T-cell (primary cell): ENCODE measurements around the gene USP11. TPM values are rescaled to one million over a fixed set of nuclear protein-coding genes. Genes with fewer than 3 reads are reported as not detected.

Experiments
- ATAC-seq, 4 experiments: fragments of 200-7000 bp in 3 of 4; fragments of 150-1000 bp in 1 of 4; cut with Tn5 transposase; replicated peaks in 1 of 4; 1 replicate in 3 of 4; 2 replicates in 1 of 4; pipeline ENCODE4 v1.10.0; 2021; ENCODE audit warnings: moderate library complexity in 3 of 4, mild to moderate bottlenecking in 2 of 4, moderate number of reproducible peaks in 1 of 4
- CTCF ChIA-PET, 2 donors: fragments of 300-600 bp; sonication (Branson Sonifier 250); formaldehyde crosslinking; loops; one replicate each; lab custom pipeline; 2022; ENCODE audit warnings: antibody characterized with exemption in 2 of 2; lab: Charles Lee
- POLR2A ChIA-PET, 2 donors: fragments of 300-600 bp; sonication (Branson Sonifier 250); formaldehyde crosslinking; loops; one replicate each; lab custom pipeline; 2022; ENCODE audit warnings: antibody characterized with exemption in 2 of 2; lab: Charles Lee
- DNase-seq, 35 experiments: peaks; one replicate each; pipeline versions ENCODE4 v3.0.0 to v3.0.0-alpha.2; 2013 to 2023
- H3K27ac ChIP-seq: one replicate; pipeline ENCODE4 v1.5.1; 2013; ENCODE audit warnings: low read length
- H3K27me3 ChIP-seq, 2 experiments: replicated peaks in 1 of 2; 1 replicate in 1 of 2; 2 replicates in 1 of 2; pipeline versions ENCODE4 v1.6.1 to v1.7.0; 2013; ENCODE audit warnings: low read length in 1 of 2, mixed read lengths in 1 of 2; ENCODE audit not compliant: control insufficient read depth in 2 of 2, insufficient read depth in 2 of 2; ENCODE audit errors: extremely low read depth in 1 of 2
- H3K36me3 ChIP-seq, 2 donors: 1 replicate in 1 of 2; 2 replicates in 1 of 2; pipeline versions ENCODE4 v1.6.1 to v1.7.0; 2013; ENCODE audit warnings: low read length in 1 of 2; ENCODE audit not compliant: control insufficient read depth in 2 of 2, insufficient read depth in 1 of 2; ENCODE audit errors: extremely low read depth in 1 of 2
- H3K4me1 ChIP-seq, 2 experiments: 1 replicate in 1 of 2; 2 replicates in 1 of 2; pipeline versions ENCODE4 v1.6.1 to v1.7.0; 2013; ENCODE audit warnings: low read length in 2 of 2, mixed read lengths in 1 of 2; ENCODE audit not compliant: insufficient read depth in 2 of 2, control insufficient read depth in 1 of 2; ENCODE audit errors: extremely low read depth in 1 of 2
- H3K4me3 ChIP-seq, 2 donors: 1 replicate in 1 of 2; 2 replicates in 1 of 2; pipeline versions ENCODE4 v1.5.1 to v1.7.0; 2013; ENCODE audit warnings: mild to moderate bottlenecking in 2 of 2, low read length in 1 of 2, moderate library complexity in 1 of 2; ENCODE audit not compliant: control insufficient read depth in 1 of 2; ENCODE audit errors: extremely low read depth in 1 of 2
- H3K9me3 ChIP-seq: 2 replicates; pipeline ENCODE4 v1.7.0; 2013
- H3K27ac Mint-ChIP-seq, 2 donors: one replicate each; pipeline ENCODE4 v1.8.0; 2020 to 2021; ENCODE audit warnings: mild to moderate bottlenecking in 2 of 2, mixed read lengths in 2 of 2
- H3K27me3 Mint-ChIP-seq, 2 donors: one replicate each; pipeline ENCODE4 v1.8.0; 2021 to 2022; ENCODE audit warnings: mixed read lengths in 2 of 2
- H3K36me3 Mint-ChIP-seq: one replicate; pipeline ENCODE4 v1.8.0; 2021; ENCODE audit warnings: mixed read lengths
- H3K4me1 Mint-ChIP-seq, 3 donors: one replicate each; pipeline ENCODE4 v1.8.0; 2020 to 2022; ENCODE audit warnings: mixed read lengths in 3 of 3, mild to moderate bottlenecking in 1 of 3
- H3K4me3 Mint-ChIP-seq, 3 donors: one replicate each; pipeline ENCODE4 v1.8.0; 2020 to 2022; ENCODE audit warnings: mild to moderate bottlenecking in 3 of 3, mixed read lengths in 3 of 3, moderate library complexity in 3 of 3
- H3K9me3 Mint-ChIP-seq, 3 donors: one replicate each; pipeline ENCODE4 v1.8.0; 2020 to 2022; ENCODE audit warnings: mixed read lengths in 3 of 3
- WGBS: methylation state at CpG from one replicate; pipeline ENCODE4 v1.1.5; 2013; ENCODE audit warnings: missing lambda C conversion rate; ENCODE audit not compliant: insufficient coverage; 5-methylcytosine and 5-hydroxymethylcytosine counted together
- total RNA-seq, 35 experiments: library from RNA in 6 of 35; stranded (reverse) in 6 of 35; fragments of 120-200 nt in 1 of 35; gene quantifications; one replicate each; pipeline versions ENCODE4 v1.2.1 to v1.2.4 and lab custom pipeline; 2013 to 2026

USP11 gene
- total RNA-seq, 5 donors from 2014 or later (not counting 1 experiment from before 2014, with no cell fraction given) = 72.3 to 122 (median 85.5) TPM

DNA sequence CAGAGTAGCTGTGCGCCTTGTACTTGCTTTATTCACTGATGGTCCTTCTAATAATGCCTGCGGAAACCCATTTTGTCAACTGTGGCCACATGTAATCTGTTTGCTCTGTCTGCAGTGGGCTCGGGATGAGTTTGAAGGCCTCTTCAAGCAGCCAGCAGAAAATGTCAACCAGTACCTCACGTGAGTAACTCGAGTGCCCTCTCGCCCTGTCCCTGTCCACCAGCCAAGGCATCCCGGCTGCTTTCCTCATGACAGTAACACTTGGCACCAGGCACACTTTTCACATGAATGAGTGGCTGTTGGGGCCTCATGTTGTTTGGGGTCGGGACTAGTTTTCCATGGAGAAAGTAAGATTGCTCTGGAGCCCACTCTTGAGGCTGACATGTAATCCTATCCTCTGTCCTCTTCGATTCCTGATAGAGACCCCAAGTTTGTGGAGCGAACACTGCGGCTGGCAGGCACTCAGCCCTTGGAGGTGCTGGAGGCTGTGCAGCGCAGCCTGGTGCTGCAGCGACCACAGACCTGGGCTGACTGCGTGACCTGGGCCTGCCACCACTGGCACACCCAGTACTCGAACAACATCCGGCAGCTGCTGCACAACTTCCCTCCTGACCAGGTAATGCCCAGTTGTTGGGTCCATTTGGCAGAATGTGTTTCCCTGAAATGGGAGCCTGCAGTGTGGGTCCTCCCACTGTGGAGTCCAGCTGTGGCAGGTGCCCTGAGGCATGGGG is 23.1 kb upstream of the USP11 start:
- H3K36me3 Mint-ChIP-seq = peaks cover 38% of the 10 kb centered on the region
- 100% methylated on average over 9 of the region's 16 CpGs for WGBS

DNA sequence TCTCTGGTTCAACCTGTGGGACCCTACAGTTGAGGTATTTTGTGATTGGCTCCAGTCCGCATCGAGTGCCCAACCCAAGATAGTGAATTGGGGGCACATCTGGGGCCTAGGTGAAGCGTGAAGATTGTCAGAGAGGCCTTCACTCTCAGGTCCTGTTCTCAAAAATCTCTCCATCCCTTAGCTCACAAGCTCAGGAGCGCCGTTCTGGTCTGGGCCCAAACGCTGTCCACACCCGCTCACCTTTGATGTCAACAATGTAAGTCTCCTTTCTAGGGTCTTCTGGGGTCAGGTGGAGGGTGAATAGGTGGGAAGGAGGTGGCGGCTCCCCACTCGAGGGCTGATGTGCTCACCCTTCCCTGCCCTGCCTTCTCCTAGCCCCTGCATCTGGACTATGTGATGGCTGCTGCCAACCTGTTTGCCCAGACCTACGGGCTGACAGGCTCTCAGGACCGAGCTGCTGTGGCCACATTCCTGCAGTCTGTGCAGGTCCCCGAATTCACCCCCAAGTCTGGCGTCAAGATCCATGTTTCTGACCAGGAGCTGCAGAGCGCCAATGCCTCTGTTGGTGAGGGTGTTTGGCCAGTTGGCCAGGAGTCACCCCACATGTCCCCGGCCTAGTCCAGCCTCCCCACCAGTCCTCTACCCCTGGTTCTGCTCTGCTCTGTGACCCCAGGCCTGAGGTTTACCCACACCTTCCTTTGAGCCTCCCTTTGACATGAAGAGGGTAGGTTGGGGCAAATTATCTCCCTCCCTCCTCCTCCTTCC is 22.0 kb upstream of the USP11 start:
- Histone ChIP-seq H3K36me3 (peaks cover 31 to 78% of the 10 kb centered on the region in 2 donors), H3K9me3 (no peaks in the 10 kb centered on the region), H3K27ac (no peak overlapping the region), H3K27me3 (no peaks in the 10 kb centered on the region), H3K4me3 (no peak overlapping the region), H3K4me1 (no peaks in the 10 kb centered on the region)
- ATAC-seq (no peak), DNase-seq (no peak)
- no peak overlapping the region for H3K4me3 Mint-ChIP-seq
- H3K36me3 Mint-ChIP-seq = peaks cover 36% of the 10 kb centered on the region
- ChIA-PET CTCF (no interaction called here), POLR2A (no interaction called here)
- H3K27ac Mint-ChIP-seq = no peak overlapping the region
- no peaks in the 10 kb centered on the region for H3K9me3 Mint-ChIP-seq
- no CpG with 5 or more reads among the region's 15 CpGs for WGBS
- H3K27me3 Mint-ChIP-seq = no peaks in the 10 kb centered on the region
- peaks cover 0 to 2% (median 0%) of the 10 kb centered on the region in 3 donors for H3K4me1 Mint-ChIP-seq

More for the DNA sequence above, 23.1 kb upstream of the USP11 start:
- H3K27me3 ChIP-seq = no peaks in the 10 kb centered on the region
- CTCF ChIA-PET = no interaction called here
- no peak overlapping the region for H3K27ac ChIP-seq
- H3K36me3 ChIP-seq = peaks cover 29 to 75% of the 10 kb centered on the region in 2 donors
- Mint-ChIP-seq H3K27me3 (no peaks in the 10 kb centered on the region), H3K9me3 (no peaks in the 10 kb centered on the region), H3K4me1 (peaks cover 0 to 4% (median 2%) of the 10 kb centered on the region in 3 donors), H3K27ac (no peak overlapping the region), H3K4me3 (no peak overlapping the region)
- no peak overlapping the region for H3K4me3 ChIP-seq
- H3K4me1 ChIP-seq = no peaks in the 10 kb centered on the region
- POLR2A ChIA-PET = no interaction called here
- no peak for ATAC-seq
- no peaks in the 10 kb centered on the region for H3K9me3 ChIP-seq
- DNase-seq = no peak

DNA sequence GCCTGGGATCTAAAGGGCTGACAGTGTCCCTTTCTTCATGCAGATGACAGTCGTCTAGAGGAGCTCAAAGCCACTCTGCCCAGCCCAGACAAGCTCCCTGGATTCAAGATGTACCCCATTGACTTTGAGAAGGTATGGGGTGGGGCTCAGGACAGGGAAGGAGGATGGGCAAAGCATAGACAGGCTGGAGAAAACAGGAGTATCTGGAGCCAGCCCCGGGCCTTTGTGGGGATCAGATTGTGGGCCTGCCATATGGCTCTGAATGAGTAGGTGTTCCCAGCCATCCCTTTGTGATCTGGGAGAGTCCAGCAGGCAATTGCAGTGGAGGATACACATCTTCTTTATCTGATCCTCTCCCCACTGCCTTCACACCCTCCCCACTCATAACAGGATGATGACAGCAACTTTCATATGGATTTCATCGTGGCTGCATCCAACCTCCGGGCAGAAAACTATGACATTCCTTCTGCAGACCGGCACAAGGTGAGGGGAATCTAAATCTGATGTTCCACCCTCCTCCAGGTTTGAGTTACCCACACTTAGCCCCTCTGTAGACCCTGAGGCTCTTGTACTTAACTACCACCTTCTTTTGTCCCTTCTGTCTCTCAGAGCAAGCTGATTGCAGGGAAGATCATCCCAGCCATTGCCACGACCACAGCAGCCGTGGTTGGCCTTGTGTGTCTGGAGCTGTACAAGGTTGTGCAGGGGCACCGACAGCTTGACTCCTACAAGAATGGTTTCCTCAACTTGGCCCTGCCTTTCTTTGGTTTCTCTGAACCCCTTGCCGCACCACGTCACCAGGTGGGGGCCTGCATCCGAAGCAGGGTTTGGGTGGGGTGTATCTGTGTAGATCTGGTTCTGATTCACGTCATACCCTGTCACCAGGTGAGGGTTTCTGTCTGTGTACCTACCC is 20.2 kb upstream of the USP11 start:
- ChIA-PET CTCF (no interaction called here), POLR2A (no interaction called here)
- Histone ChIP-seq H3K27ac (no peak overlapping the region), H3K4me1 (peaks cover 0 to 9% of the 10 kb centered on the region in 2 experiments), H3K27me3 (no peaks in the 10 kb centered on the region), H3K9me3 (no peaks in the 10 kb centered on the region), H3K36me3 (peaks cover 33 to 72% of the 10 kb centered on the region in 2 donors), H3K4me3 (no peak overlapping the region)
- H3K4me3 Mint-ChIP-seq = no peak overlapping the region
- peaks cover 35% of the 10 kb centered on the region for H3K36me3 Mint-ChIP-seq
- H3K4me1 Mint-ChIP-seq = peaks cover 11 to 18% (median 15%) of the 10 kb centered on the region in 3 donors
- no peak overlapping the region for H3K27ac Mint-ChIP-seq
- no peaks in the 10 kb centered on the region for H3K27me3 Mint-ChIP-seq
- DNase-seq (no peak), ATAC-seq (no peak)
- H3K9me3 Mint-ChIP-seq = no peaks in the 10 kb centered on the region
- WGBS = no CpG with 5 or more reads among the region's 12 CpGs

DNA sequence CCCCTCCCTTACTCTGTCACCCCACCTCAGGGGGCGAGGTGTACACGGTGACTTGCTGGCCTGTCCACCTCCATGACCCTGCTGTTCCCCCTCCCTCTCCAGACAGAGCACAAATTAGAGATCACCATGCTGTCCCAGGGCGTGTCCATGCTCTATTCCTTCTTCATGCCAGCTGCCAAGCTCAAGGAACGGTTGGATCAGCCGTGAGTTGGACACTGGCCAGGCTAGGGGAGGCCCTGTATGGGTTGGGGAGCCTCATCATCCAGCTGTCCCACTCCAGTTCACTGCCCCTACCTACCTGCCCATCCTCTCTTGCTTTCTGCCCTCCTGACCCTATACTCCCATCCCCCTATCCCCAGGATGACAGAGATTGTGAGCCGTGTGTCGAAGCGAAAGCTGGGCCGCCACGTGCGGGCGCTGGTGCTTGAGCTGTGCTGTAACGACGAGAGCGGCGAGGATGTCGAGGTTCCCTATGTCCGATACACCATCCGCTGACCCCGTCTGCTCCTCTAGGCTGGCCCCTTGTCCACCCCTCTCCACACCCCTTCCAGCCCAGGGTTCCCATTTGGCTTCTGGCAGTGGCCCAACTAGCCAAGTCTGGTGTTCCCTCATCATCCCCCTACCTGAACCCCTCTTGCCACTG is 18.3 kb upstream of the USP11 start:
- POLR2A ChIA-PET = interaction anchor here in 1 of 2 donors (0.5 kb wide), 1 partner anchor 186 kb away, joined by 9 read pairs; no protein-coding TSS in a partner anchor
- Histone ChIP-seq H3K9me3 (no peaks in the 10 kb centered on the region), H3K27me3 (no peaks in the 10 kb centered on the region), H3K36me3 (peaks cover 28 to 61% of the 10 kb centered on the region in 2 donors), H3K4me3 (no peak overlapping the region), H3K4me1 (peaks cover 0 to 13% of the 10 kb centered on the region in 2 experiments), H3K27ac (no peak overlapping the region)
- H3K36me3 Mint-ChIP-seq = peaks cover 35% of the 10 kb centered on the region
- CTCF ChIA-PET = no interaction called here
- H3K27ac Mint-ChIP-seq = no peak overlapping the region
- no peaks in the 10 kb centered on the region for H3K9me3 Mint-ChIP-seq
- WGBS = 96% methylated on average over 12 of the region's 20 CpGs
- no peaks in the 10 kb centered on the region for H3K27me3 Mint-ChIP-seq
- no peak overlapping the region for H3K4me3 Mint-ChIP-seq
- no peak for ATAC-seq
- peaks cover 17 to 22% (median 21%) of the 10 kb centered on the region in 3 donors for H3K4me1 Mint-ChIP-seq
- DNase-seq = no peak

DNA sequence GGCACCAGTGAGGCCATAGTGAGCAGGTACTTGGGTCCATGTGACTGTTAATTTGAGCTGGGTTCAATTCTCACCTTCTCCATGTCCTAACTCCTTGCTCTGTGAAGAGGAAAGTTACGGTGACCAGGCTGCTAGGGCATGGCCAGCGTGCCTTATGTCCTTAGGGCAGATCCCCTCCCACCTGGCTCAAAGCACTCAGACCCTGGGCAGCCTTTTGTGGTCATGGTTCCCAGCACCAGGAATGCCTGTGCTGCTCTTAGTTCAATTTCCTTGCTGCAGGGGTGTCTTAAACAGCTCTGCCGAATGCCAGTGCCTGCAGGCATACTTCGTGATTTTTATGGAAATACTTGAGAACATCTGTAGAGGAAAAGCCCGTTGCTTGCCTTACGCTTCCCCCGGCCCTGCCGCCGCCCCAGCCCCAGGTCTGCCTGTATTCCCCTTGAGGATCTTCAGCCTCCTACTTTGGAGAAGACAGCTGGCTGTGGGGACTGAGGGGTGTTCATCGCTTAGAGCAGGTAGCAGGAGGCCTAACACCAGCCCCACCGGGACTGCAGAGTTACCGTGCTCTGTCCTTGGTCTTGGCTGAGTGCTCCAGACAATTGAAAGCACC is 17.4 kb upstream of the USP11 start:
- Histone ChIP-seq H3K27me3 (no peaks in the 10 kb centered on the region), H3K36me3 (peaks cover 24 to 53% of the 10 kb centered on the region in 2 donors), H3K9me3 (no peaks in the 10 kb centered on the region), H3K4me1 (peaks cover 3 to 21% of the 10 kb centered on the region in 2 experiments), H3K4me3 (no peak overlapping the region), H3K27ac (no peak overlapping the region)
- DNase-seq (no peak), ATAC-seq (no peak)
- Mint-ChIP-seq H3K36me3 (peaks cover 35% of the 10 kb centered on the region), H3K4me3 (no peak overlapping the region), H3K4me1 (peaks cover 25 to 31% (median 29%) of the 10 kb centered on the region in 3 donors), H3K27me3 (no peaks in the 10 kb centered on the region), H3K9me3 (no peaks in the 10 kb centered on the region), H3K27ac (peak overlapping the region in 1 of 2 donors; percentile 13)
- ChIA-PET CTCF (no interaction called here), POLR2A (interaction anchor here in 1 of 2 donors (0.5 kb wide), 1 partner anchor 185 kb away, joined by 9 read pairs; no protein-coding TSS in a partner anchor)
- 100% methylated on average over 3 of the region's 12 CpGs for WGBS
